GM21367 (cell line): ENCODE results near the gene KIN.
"Not testable (repeated sequence)": the region's sequence is repeated elsewhere in the genome, so short reads cannot be mapped to it uniquely, and the experiment has no call there.

Experiments
- ATAC-seq: cut with Tn5 transposase; IDR thresholded peaks from one replicate; pipeline ENCODE4 v1.9.1; 2021; ENCODE audit not compliant: unreplicated experiment

KIN gene, protein sequence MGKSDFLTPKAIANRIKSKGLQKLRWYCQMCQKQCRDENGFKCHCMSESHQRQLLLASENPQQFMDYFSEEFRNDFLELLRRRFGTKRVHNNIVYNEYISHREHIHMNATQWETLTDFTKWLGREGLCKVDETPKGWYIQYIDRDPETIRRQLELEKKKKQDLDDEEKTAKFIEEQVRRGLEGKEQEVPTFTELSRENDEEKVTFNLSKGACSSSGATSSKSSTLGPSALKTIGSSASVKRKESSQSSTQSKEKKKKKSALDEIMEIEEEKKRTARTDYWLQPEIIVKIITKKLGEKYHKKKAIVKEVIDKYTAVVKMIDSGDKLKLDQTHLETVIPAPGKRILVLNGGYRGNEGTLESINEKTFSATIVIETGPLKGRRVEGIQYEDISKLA

DNA sequence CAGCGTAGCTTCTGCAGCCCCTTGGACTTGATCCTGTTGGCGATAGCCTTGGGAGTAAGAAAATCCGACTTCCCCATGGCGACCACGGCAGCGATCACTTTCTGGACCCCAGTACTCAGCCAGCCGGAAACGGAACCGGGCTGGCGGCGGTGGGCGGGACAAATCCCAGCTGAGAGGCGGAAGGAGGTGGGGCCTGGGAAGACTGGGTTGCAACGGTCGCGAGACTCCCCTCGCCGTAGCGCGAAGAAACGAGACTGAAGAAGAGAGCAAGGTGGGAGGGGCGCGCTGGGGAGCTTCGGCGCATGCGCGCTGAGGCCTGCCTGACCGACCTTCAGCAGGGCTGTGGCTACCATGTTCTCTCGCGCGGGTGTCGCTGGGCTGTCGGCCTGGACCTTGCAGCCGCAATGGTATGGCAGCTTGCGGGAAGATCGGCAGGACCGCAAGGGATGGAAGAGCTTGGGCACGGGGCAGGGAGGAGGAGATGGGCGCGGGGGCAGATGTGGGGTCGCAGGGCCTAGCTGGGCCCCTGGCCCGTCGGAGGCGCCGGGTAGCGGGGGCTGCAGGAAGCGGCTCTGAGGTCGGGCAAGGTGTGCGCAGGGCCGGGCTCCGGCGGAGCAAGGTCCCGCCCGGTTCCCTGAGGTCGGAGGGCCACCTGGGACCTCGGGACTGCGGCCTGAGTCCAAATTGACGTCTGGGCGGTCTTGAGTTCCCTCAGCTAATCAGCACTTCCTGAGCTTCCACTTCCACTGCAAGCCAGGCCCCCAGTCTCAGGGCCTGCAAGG lies at the start of gene KIN, which contains the start of gene ATP5F1C:
Gene KIN, minus strand, starts transcription at position 137 of the 782 bp plus-strand sequence. Its CDS starts 60 bp downstream, at position 77.
Gene ATP5F1C, plus strand, starts transcription at position 321 of the 782 bp plus-strand sequence. Its CDS starts 31 bp downstream, at position 352.
- ATAC-seq: peak; percentile 92

DNA sequence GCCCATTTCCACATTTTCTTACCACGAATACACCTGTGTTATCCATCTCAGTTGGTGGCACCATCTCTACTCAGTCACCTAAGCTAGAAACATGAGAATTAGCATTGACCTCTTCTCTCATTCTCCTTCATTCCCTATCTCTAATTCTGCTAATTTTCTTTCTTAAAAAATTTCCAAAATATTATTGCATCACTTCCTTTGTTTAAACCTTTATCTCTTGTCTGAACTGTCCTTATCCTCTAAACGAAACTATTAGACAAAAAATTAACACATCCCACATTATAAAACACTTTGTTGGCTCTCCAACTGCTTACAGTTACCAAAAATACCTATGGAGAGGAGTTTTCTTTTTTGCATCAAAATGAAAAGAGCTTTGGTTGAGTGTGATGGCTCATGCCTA lies 48.8 kb upstream of the KIN start:
- ATAC-seq: no peak

DNA sequence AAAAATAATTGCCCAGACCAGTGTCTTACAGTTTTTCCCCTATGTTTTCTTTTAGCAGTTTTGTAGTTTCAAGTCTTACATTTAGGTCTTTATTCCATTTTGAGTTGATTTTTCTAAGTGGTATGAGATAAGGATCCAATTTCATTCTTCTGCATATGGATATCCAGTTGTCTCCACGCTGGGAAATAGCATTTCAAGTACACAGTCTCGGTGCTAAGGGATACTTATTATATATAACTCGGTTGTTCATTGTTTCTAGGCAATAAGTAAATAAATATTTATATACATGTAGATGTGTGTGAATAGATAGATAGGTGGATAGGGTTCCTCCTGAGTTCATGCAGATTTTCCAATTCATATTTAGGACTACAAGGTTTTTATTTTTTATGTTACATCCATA lies 46.5 kb upstream of the KIN start:
- ATAC-seq: no peak

DNA sequence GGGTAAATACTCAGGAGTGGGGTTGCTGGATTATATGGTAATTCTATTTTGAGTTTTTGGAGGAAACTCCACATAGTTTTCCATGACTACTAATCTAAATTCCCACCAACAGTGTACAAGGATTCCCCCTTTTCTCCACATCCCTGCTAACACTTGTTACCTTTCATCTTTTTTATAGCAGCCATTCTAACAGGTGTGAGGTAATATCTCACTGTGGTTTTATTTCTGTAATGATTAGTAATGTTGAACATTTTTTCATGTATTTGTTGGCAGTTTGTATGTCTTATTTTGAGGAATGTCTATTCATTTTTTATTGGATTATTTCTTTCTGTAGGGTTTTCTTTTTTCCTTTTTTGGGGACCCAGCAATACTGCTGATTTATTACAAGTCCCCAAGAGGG lies 45.4 kb upstream of the KIN start:
- no peak for ATAC-seq

DNA sequence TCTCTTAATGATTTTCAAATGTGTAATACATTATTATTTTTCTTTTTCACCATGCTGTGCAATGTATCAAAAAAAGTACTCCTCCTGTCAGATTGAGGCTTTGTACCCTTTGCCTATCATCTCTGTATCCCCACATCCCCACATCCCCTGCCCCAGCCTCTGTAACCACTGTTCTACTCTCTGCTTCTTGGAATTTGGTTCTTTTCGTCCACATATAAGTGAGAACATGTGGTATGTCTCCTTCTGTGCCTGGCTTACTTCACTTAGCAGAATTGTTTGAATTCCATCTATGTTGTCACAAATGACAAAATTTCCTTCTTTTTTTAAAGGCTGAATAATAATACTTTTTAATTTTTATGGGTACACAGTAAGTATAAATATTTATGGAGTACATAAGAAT lies 44.3 kb upstream of the KIN start:
- ATAC-seq: no peak

- ATAC-seq: no peak
Measured at GRCh38 chr10:7829289-7829834, 41.6 kb upstream of the KIN start.

GRCh38 chr10:7826971-7827370 lies 39.2 kb upstream of the KIN start:
- no peak for ATAC-seq

- no peak for ATAC-seq
Measured at GRCh38 chr10:7824251-7824650, 36.5 kb upstream of the KIN start.

DNA sequence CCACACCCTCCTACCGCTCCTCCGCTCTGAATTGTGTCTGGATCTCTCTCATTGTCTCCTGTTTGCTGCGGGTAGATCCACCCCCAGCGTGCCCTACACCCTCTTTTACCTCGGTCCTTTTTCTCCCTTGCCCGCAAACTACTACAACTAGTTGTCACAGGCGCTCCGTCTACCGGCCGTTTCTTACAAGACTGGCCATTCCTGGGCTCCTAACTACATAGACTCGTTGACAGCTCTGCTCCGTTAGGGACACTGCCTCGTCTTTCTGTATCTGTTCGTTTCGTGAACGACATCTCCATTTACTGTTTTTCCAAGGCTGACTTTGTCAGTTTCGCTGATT lies 31.3 kb upstream of the KIN start:
- ATAC-seq: peak; percentile 56

- peak; percentile 85 for ATAC-seq
Measured at GRCh38 chr10:7818295-7819120, 30.7 kb upstream of the KIN start, which contains the start of gene TAF3. TAF3 (plus strand) TSS chr10:7818505; CDS start chr10:7818710, 205 bp downstream.

- ATAC-seq: peak; percentile 8
Measured at GRCh38 chr10:7817984-7818294, 30.1 kb upstream of the KIN start.

- ATAC-seq: no peak
Measured at GRCh38 chr10:7817576-7817975, 29.8 kb upstream of the KIN start.

DNA sequence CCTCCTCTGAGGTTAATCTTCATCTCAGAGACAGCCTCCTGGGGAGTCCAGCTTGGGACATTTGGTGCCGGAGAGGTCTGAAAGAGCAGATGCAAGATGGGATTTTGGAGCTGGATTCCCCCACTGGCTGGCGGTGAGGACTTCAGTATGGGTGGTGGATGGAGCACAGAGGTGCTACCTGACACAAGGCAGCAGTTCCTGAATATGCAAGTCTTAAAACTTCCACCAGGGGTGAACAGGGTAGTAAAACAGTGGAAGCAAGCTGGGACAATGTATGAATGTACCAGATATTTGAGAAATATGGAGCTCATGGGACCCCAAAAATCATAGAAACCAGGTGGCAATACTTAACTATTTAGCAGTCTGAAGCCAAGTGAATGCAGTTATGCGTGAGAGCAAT lies 25.7 kb upstream of the KIN start:
- ATAC-seq: no peak

DNA sequence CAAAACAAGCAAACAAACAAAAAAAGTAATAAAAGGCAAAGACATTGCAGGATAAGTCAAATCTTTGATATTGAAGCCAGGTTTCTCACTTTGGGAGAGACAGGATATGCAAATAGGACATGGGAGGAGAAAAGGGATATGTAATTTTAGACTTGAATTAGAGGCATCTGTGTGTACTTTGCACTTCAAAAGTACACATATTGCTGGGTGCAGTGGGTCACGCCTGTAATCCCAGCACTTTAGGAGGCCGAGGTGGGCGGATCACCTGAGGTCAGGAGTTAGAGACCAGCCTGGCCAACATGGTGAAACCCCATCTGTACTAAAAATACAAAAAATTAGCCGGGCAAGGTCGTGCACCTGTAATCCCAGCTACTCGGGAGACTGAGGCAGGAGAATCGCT lies 23.9 kb upstream of the KIN start:
- ATAC-seq: not testable (repeated sequence)

DNA sequence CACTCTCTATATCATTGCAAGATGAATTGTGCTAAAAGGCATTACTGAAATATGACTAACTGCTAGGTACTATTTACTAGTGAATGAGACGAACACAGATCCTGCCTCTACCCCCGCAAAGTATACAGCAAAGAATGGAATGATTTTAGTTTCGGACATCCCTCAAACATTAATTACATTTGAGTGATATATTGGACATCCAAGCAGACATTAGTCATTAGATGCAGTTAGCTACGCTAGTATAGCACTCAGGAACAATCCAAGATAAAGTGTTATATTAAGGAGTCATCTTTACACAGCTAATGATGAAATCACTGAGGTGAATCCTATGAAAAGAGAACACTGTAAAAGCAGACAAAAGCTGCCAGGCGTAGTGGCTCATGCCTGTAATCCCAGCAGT lies 23.2 kb upstream of the KIN start:
- no peak for ATAC-seq

DNA sequence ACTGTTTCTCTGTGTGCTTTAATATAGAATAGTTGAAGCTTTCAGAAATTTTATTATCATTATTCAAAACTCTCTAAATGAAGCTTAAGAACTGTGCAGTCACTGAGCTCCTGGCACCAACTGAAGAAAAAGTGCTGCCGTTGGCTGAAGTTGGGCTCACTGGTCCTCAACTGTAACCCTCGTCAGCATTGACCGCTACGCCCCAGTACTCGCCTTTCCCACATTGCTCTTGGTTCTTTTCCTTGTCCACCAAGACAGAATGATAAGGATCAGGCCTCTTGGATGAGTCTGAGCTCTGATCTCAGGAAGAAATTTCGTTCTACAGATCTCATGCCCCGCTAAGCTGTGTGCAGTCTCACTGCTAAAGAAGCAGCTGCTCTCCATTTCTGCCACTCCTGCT lies 22.6 kb upstream of the KIN start:
- ATAC-seq: no peak

DNA sequence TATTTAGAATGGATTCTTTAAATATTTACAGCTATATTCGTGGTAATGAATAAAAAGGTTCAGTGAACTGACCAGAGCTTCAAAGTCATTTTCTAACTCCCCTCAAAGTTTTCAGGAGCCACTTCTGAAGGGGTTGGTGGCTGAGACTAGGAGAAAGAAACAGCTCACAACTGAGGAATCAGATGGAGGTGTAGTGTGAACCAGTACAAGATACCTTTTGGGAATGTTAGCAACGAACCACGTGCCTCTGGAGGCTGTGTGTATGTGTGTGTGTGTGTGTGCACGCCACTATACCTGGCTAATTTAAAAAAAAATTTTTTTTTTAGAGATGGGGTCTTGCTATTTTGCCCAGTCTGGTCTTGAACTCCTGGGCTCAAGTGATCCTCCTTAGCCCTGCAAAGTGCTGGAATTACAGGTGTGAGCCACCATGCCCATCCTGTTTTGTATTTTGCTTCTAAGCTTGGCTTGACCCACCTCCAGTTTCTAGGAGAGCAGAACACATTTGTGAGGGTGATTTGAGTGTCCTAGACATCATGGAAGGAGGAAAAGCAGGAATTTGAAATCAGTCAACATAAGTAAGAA lies 21.0 kb upstream of the KIN start:
- no peak for ATAC-seq

- ATAC-seq: no peak
Measured at GRCh38 chr10:7804741-7805140, 16.9 kb upstream of the KIN start.

DNA sequence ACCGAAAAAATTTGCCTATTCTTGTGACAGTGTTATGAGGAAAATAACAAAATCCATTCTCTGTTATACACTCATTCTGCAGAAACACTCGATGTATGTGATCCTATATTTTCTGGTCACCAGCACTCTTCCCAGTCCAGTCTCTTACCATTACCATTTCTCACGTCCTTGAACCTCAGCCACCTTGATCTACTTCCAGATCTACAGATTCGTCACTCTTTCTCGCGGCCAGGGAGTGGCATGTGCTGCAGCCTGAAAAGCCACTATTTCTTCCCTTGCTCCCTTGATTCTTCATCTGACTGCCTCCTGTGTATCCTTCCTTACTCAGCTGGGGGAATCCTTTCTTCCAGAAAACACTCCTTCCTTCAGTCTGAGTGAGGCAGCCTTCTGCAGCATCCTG lies 16.4 kb upstream of the KIN start:
- no peak for ATAC-seq

GRCh38 chr10:7802606-7803005 lies 14.8 kb upstream of the KIN start:
- no peak for ATAC-seq

- no peak for ATAC-seq
Measured at GRCh38 chr10:7797582-7797981, 9.8 kb upstream of the KIN start.
